Esophagus muscularis mucosa (tissue), 4 donors: Measurements from ENCODE around the gene CNNM4. TPM values are rescaled to one million over a fixed set of nuclear protein-coding genes. Genes with fewer than 3 reads are reported as not detected.

Source experiments
- DNase-seq: peaks from one replicate; pipeline ENCODE4 v3.0.0-alpha.2; 2017; ENCODE audit errors: extremely low spot score
- H3K27ac ChIP-seq, 4 donors: fragments of 200-600 bp; sonication (generic); replicated peaks in 1 of 4; 1 replicate in 3 of 4; 2 replicates in 1 of 4; pipeline ENCODE4 v1.5.1; 2016 to 2019; ENCODE audit warnings: mild to moderate bottlenecking in 1 of 4
- H3K27me3 ChIP-seq, 4 donors: fragments of 200-600 bp; sonication (generic); one replicate each; pipeline versions ENCODE4 v1.5.1 to v1.6.0; 2016 to 2019
- H3K36me3 ChIP-seq, 4 donors: fragments of 200-600 bp; sonication (generic); one replicate each; pipeline ENCODE4 v1.5.1; 2016 to 2019
- H3K4me1 ChIP-seq, 4 donors: fragments of 200-600 bp; sonication (generic); one replicate each; pipeline ENCODE4 v1.5.1; 2016 to 2019
- H3K4me3 ChIP-seq, 4 donors: fragments of 200-600 bp; sonication (generic); 1 replicate in 2 of 4; 2 replicates in 2 of 4; pipeline ENCODE4 v1.5.1; 2016 to 2019; ENCODE audit warnings: mild to moderate bottlenecking in 4 of 4, moderate library complexity in 1 of 4
- H3K9me3 ChIP-seq, 4 donors: fragments of 200-600 bp; sonication (generic); 1 replicate in 3 of 4; 2 replicates in 1 of 4; pipeline ENCODE4 v1.5.1; 2016 to 2019
- EP300 ChIP-seq: sonication (generic); formaldehyde crosslinking; IDR thresholded peaks from one replicate; pipeline ENCODE4 v1.6.1; 2017; ENCODE audit warnings: antibody characterized with exemption
- POLR2A ChIP-seq: fragments of 450-650 bp; IDR thresholded peaks from one replicate; pipeline ENCODE4 v1.6.1; 2017; ENCODE audit warnings: antibody characterized with exemption, moderate library complexity, mild to moderate bottlenecking, low read depth
- POLR2AphosphoS5 ChIP-seq, 2 donors: sonication (generic); formaldehyde crosslinking; IDR thresholded peaks; one replicate each; pipeline ENCODE4 v1.6.1; 2017; ENCODE audit warnings: antibody characterized with exemption in 2 of 2
- WGBS: methylation state at CpG from one replicate; pipeline ENCODE4 v1.1.5; 2018; 5-methylcytosine and 5-hydroxymethylcytosine counted together
- intact Hi-C: fragments of 100-400 bp; cut with DNase I; formaldehyde crosslinking; loops from one replicate; pipeline ENCODE4 v1.15.1; 2023
- total RNA-seq, 4 donors: library from RNA; depleted of rRNA; stranded (reverse); fragments of >200 nt; gene quantifications; one replicate each; pipeline versions ENCODE4 v1.1.0 to v1.2.1, GENCODE V29; 2016
- TF ChIP-seq, protein P1 (sequence below), 3 experiments: fragments of 200-600 bp in 2 of 3; fragments of 450-650 bp in 1 of 3; sonication (generic) in 2 of 3; IDR thresholded peaks; one replicate each; pipeline ENCODE4 v1.5.1; 2017 to 2019; ENCODE audit warnings: antibody characterized with exemption in 3 of 3, mild to moderate bottlenecking in 2 of 3, moderate library complexity in 1 of 3

The CNNM4 gene
- total RNA-seq, 4 donors from 2014 or later: 3.3 to 7.5 (median 5.3) TPM

DNA sequence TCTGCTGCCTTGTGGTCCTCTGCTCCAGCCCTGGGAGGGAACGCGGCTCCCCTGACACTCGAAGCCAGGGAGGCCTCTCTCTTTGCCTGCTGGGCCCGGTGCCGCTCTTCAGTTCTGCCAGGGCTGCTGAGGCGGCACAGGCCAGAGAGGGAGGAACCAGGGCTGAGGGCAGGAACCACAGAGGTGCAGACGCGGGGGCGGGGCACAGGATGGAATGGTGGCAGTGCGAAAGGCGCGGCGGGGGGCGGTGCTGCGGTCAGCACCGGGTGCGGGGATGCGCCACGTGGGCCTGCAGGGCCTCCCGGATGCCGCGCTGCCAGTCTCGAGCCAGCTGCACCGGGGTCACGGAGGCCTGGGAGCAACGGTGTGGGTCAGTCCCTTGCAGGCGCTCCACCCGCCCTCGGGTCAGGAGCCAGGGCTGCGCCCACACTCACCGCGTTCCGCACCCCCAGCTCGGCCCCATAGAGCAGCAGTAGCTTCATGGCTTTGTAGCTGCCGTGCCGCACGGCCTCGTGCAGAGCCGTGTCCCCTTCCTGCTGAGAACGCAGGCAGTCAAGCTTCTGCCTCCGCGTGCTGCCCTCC, 78.7 kb downstream of the CNNM4 start:
- peaks cover 2 to 59% (median 35%) of the 10 kb centered on the region in 4 donors for H3K36me3 ChIP-seq
- H3K27me3 ChIP-seq: no peaks in the 10 kb centered on the region
- DNase-seq: no peak
- no peaks in the 10 kb centered on the region for H3K9me3 ChIP-seq
- H3K4me1 ChIP-seq: peaks cover 10 to 20% (median 16%) of the 10 kb centered on the region in 4 donors
- WGBS: 40% methylated on average over 1 of the region's 42 CpGs
- H3K4me3 ChIP-seq: peak overlapping the region in 2 of 4 donors; percentile 5 to 15
- TF ChIP-seq, protein P1, sequence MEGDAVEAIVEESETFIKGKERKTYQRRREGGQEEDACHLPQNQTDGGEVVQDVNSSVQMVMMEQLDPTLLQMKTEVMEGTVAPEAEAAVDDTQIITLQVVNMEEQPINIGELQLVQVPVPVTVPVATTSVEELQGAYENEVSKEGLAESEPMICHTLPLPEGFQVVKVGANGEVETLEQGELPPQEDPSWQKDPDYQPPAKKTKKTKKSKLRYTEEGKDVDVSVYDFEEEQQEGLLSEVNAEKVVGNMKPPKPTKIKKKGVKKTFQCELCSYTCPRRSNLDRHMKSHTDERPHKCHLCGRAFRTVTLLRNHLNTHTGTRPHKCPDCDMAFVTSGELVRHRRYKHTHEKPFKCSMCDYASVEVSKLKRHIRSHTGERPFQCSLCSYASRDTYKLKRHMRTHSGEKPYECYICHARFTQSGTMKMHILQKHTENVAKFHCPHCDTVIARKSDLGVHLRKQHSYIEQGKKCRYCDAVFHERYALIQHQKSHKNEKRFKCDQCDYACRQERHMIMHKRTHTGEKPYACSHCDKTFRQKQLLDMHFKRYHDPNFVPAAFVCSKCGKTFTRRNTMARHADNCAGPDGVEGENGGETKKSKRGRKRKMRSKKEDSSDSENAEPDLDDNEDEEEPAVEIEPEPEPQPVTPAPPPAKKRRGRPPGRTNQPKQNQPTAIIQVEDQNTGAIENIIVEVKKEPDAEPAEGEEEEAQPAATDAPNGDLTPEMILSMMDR (IDR thresholded peaks at IDR 0.05): no peak
- TF ChIP-seq EP300 (no peak), POLR2A (no peak), POLR2AphosphoS5 (IDR thresholded peaks at IDR 0.05) (no peak)
- intact Hi-C loops: no loop called here
- H3K27ac ChIP-seq: no peak overlapping the region

DNA sequence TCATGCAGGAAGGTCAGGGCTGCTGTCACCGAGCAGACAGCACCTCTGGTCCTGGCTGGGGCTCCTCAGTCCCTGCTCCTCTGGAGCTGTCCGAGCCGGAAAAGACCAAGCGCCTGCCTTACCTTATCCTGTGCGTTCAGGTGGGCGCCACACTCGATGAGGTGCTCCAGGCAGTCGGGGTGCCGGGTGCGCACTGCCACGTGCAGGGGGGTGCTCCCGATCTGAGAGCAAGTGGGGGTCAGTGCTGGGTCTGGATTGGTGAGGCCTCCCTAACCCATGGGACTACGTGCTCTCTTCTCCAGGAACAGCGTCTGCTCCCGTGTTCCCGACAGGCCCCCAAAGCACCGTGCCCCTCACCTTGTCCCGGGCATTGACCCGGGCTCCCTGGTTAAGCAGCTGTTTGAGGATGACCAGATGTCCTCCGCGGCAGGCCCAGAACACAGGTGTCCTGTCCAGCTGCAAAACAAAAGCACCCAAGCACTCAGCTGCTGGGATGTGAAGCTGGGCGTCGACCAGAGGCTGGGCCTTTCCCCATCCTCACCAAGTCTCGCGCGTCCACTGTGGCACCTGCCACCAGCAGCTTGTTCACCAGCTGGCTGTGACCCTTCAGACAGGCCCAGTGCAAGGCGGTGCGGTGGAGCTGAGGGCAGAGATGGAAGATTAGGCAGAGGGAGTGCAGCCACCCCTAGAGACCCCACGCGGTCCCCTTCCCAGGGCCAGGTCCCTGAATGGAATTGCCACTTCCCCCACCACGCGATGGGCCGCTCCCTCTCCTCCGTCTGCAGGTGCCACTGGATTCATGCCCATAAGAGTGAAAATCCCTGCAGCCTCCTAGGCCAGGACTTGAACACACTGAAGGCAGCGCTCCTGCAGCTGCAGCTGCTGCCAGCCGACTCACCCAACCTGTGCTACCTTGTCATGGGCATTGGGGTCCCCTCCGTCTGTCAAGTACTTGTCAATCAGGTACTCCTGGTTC, 79.5 kb downstream of the CNNM4 start:
- H3K4me3 ChIP-seq: no peak overlapping the region
- 83% methylated on average over 18 of the region's 37 CpGs for WGBS
- TF ChIP-seq, protein P1 (IDR thresholded peaks at IDR 0.05): no peak
- no peak for TF ChIP-seq POLR2AphosphoS5 (IDR thresholded peaks at IDR 0.05)
- no peak for TF ChIP-seq EP300
- no peak for TF ChIP-seq POLR2A
- intact Hi-C loops: no loop called here
- peaks cover 10 to 20% (median 16%) of the 10 kb centered on the region in 4 donors for H3K4me1 ChIP-seq
- no peak overlapping the region for H3K27ac ChIP-seq
- H3K9me3 ChIP-seq: no peaks in the 10 kb centered on the region
- DNase-seq: no peak
- no peaks in the 10 kb centered on the region for H3K27me3 ChIP-seq
- peaks cover 0 to 57% (median 27%) of the 10 kb centered on the region in 4 donors for H3K36me3 ChIP-seq

DNA sequence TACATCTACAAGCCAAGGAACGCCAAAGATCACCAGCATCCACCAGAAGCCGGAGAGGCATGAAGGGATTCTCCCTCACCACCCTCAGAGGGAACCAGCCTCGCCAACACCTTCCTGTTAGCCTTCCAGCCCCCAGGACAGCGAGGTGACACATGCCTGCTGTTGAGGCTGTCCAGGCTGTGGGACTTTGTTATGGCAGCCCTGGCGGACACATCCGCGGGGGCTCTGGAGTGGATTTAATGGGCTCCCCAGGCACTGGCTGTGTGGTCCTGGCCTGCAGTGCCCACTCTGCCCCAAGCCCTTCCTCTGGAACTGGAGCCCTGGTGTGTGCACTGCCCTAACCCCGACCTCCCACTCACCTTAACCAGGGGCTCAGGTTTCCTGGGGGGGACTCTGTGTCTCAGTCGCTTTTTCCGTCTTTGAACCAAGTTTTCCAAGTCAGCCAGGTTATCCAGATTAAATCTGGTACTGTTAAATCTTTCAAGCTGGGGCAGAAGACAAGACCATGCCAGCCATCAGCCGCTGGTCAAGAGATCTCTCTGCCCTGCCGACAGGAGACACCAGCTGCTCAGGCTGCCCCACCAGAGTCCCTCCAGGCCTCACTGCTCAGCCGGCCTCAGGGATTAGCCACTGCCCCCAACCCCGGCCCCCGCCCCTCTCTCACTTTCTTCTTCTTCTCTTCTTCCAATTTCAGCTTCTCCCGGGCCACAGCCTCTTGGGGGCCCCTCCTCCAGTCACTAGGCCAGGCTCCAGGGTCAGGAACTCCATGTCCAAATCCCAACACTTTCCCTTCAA, 81.2 kb downstream of the CNNM4 start:
- H3K4me3 ChIP-seq: no peak overlapping the region
- DNase-seq: no peak
- no peak overlapping the region for H3K27ac ChIP-seq
- WGBS: 80% methylated on average over 11 of the region's 16 CpGs
- TF ChIP-seq POLR2AphosphoS5 (IDR thresholded peaks at IDR 0.05) (no peak), POLR2A (no peak), EP300 (no peak)
- TF ChIP-seq, protein P1 (IDR thresholded peaks at IDR 0.05): no peak
- H3K4me1 ChIP-seq: peaks cover 14 to 28% (median 20%) of the 10 kb centered on the region in 4 donors
- peaks cover 0 to 64% (median 35%) of the 10 kb centered on the region in 4 donors for H3K36me3 ChIP-seq
- intact Hi-C loops: no loop called here
- H3K9me3 ChIP-seq: no peaks in the 10 kb centered on the region
- H3K27me3 ChIP-seq: no peaks in the 10 kb centered on the region

DNA sequence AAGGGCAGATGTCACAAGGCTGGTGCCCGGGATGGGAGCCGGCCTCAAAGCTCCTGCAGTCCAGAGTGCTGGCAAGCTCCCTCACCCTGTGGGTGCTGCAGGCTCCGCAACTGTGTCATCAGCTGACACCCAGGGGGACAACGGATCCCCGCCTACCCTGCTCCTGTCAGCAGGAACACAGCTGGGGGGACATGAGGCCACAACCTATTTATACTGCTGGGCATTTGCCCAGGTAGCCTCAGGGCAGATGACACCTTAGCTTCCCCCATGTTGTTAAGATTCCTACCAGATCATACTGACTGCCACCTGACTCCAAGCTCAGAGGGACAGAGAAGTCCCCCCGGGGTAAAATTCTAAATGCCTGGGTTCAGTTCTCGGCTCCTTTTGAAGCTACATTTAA, 81.9 kb downstream of the CNNM4 start:
- Histone ChIP-seq H3K27me3 (no peaks in the 10 kb centered on the region), H3K4me1 (peaks cover 14 to 28% (median 20%) of the 10 kb centered on the region in 4 donors), H3K36me3 (peaks cover 2 to 64% (median 39%) of the 10 kb centered on the region in 4 donors), H3K4me3 (no peak overlapping the region), H3K27ac (no peak overlapping the region), H3K9me3 (no peaks in the 10 kb centered on the region)
- no peak for TF ChIP-seq EP300
- TF ChIP-seq, protein P1 (IDR thresholded peaks at IDR 0.05): no peak
- TF ChIP-seq POLR2A: no peak
- no peak for TF ChIP-seq POLR2AphosphoS5 (IDR thresholded peaks at IDR 0.05)
- intact Hi-C loops: no loop called here
- DNase-seq: no peak
- 86% methylated on average over 7 of the region's 7 CpGs for WGBS
